K562 treated with DMSO at 1 percent for 48 hours (cell line): Measurements from ENCODE around the gene PTGDR. TPM values are rescaled to one million over a fixed set of nuclear protein-coding genes. Genes with fewer than 3 reads are reported as not detected.

Source experiments
- total RNA-seq: library from RNA; unstranded; fragments of 300-600 nt; gene quantifications from 2 replicates; pipeline ENCODE4 v1.2.3, GENCODE V29; 2022; ENCODE audit warnings: low replicate concordance; ENCODE audit errors: extremely low read depth

PTGDR gene
- total RNA-seq: not detected in 2 replicates

GRCh38 chr14:52267501-52268278, at the start of gene PTGDR:
TSS of gene PTGDR (plus strand) at chr14:52267698. CDS start at chr14:52267815, 117 bp downstream.

GRCh38 chr14:52313903-52314594, 46.6 kb downstream of the PTGDR start, which contains the start of gene PTGER2:
TSS of gene PTGER2 (plus strand) at chr14:52314312. CDS start at chr14:52314549, 237 bp downstream.

Other genes with a start within 250 kb of the PTGDR start
- gene NID2, start 198.6 kb upstream of the PTGDR start, total RNA-seq: not detected in 2 replicates
- not detected in 2 replicates for gene PTGER2, start 46.6 kb downstream of the PTGDR start, total RNA-seq